K562 (cell line): Measurements from ENCODE around the gene RAD17. TPM values are rescaled to one million over a fixed set of nuclear protein-coding genes. Genes with fewer than 3 reads are reported as not detected.

Experiments used
- ELK1 ChIP-seq: sonication (generic); formaldehyde crosslinking; IDR thresholded peaks from 2 replicates; pipeline ENCODE4 v1.8.1; 2022; ENCODE audit warnings: missing genetic modification reagents
- MLX ChIP-seq, 2 experiments: fragments of 450-650 bp in 1 of 2; sonication (generic) in 1 of 2; formaldehyde crosslinking; conservative IDR thresholded peaks; 2 replicates each; pipeline versions ENCODE4 v1.4.0 to v1.8.1; 2020 to 2022; ENCODE audit warnings: mild to moderate bottlenecking in 1 of 2, missing genetic modification reagents in 1 of 2
- NCOA2 ChIP-seq, 2 experiments: fragments of 450-650 bp; IDR thresholded peaks; 2 replicates each; pipeline ENCODE4 v1.6.1; 2018; ENCODE audit warnings: mild to moderate bottlenecking in 2 of 2, moderate library complexity in 1 of 2; ENCODE audit not compliant: partially characterized antibody in 2 of 2
- PHTF2 ChIP-seq: fragments of 250-450 bp; sonication (Bioruptor Pico); IDR thresholded peaks from 2 replicates; pipeline ENCODE4 v1.5.0; 2021; ENCODE audit warnings: mild to moderate bottlenecking
- RCOR1 ChIP-seq, 2 experiments: IDR thresholded peaks; 2 replicates each; pipeline ENCODE4 v1.6.1; 2012; ENCODE audit warnings: low read depth in 2 of 2, low read length in 2 of 2, borderline replicate concordance in 1 of 2, improper control_type of control experiment in 1 of 2
- REST ChIP-seq, 2 experiments: fragments of 450-650 bp; formaldehyde crosslinking in 1 of 2; IDR thresholded peaks; 2 replicates each; pipeline versions ENCODE4 v1.4.0 to v1.6.1; 2014 to 2020; ENCODE audit warnings: mild to moderate bottlenecking in 2 of 2, borderline replicate concordance in 1 of 2, low read depth in 1 of 2
- THAP12 ChIP-seq: fragments of 250-450 bp; sonication (Bioruptor Pico); IDR thresholded peaks from 2 replicates; pipeline ENCODE4 v1.9.0; 2021; ENCODE audit warnings: mild to moderate bottlenecking, inconsistent platforms
- ZNF197 ChIP-seq: fragments of 200-800 bp; sonication (Bioruptor generic); IDR thresholded peaks from 2 replicates; pipeline ENCODE4 v1.6.1; 2016; ENCODE audit warnings: low read depth, missing genetic modification characterization, missing compliant biosample characterization
- ZNF274 ChIP-seq: IDR thresholded peaks from 2 replicates; pipeline ENCODE4 v1.6.1; 2011; ENCODE audit warnings: low read depth, mild to moderate bottlenecking, low read length, moderate library complexity, borderline replicate concordance
- ZNF668 ChIP-seq: fragments of 250-450 bp; sonication (Bioruptor Pico); IDR thresholded peaks from 2 replicates; pipeline ENCODE4 v1.8.0; 2022; ENCODE audit warnings: mild to moderate bottlenecking, inconsistent platforms
- ZNF695 ChIP-seq: fragments of 450-650 bp; formaldehyde crosslinking; IDR thresholded peaks from 2 replicates; pipeline ENCODE4 v1.4.0; 2020; ENCODE audit warnings: mild to moderate bottlenecking, moderate library complexity
- polyA plus RNA-seq, 8 experiments: library from polyadenylated mRNA; depleted of rRNA in 4 of 8; stranded (reverse) in 5 of 8; unstranded in 3 of 8; fragments of >200 nt; fragmentation: Nextera tagmentation in 2 of 8; fragmentation: Illumina TruSeq in 1 of 8; extraction: Ambion mirVana in 2 of 8; extraction: Trizol in 1 of 8; gene quantifications; 2 replicates each; pipeline versions ENCODE4 v1.2.1 to v1.2.3, GENCODE V29; 2011 to 2014; ENCODE audit warnings: inconsistent platforms in 1 of 8, missing spikeins in 1 of 8
- total RNA-seq, 7 experiments: library from RNA; depleted of rRNA in 6 of 7; stranded (reverse); fragments of >200 nt in 6 of 7; fragmentation: Illumina TruSeq in 2 of 7; extraction: Trizol in 2 of 7; gene quantifications; 2 replicates each; pipeline versions ENCODE4 v1.2.1 to v1.2.3, GENCODE V29; 2011 to 2021; ENCODE audit warnings: low replicate concordance in 1 of 7

Gene RAD17
- total and polyA plus RNA-seq, 9 of the 15 experiments (the other 6 are each of a cell fraction or from before 2014, with no cell fraction given), result 21.1 to 50.1 (median 40.1) TPM

GRCh38 chr5:69454460-69455249, 85.0 kb downstream of the RAD17 start (continued):
- no peak for TF ChIP-seq ELK1 (CRISPR knock-in tag)
- no peak for TF ChIP-seq PHTF2 (CRISPR knock-in tag)
- no peak for TF ChIP-seq ZNF695 (CRISPR knock-in tag)
- TF ChIP-seq ZNF274, result no peak
- TF ChIP-seq ZNF668 (CRISPR knock-in tag), result no peak
- peak in 1 of 2 experiments; percentile 93; a peak in 2 of 4 replicates for TF ChIP-seq RCOR1 (IDR thresholded peaks at IDR 0.05; ENCODE audit: borderline replicate concordance in 1 of 2, low read depth in 2 of 2, low read length in 2 of 2)
- no peak for TF ChIP-seq NCOA2 (IDR thresholded peaks at IDR 0.05; ENCODE audit: partially characterized antibody in 2 of 2)
- no peak for TF ChIP-seq ZNF197
- no peak for TF ChIP-seq THAP12
- TF ChIP-seq REST (IDR thresholded peaks at IDR 0.05; ENCODE audit: borderline replicate concordance), result peak; percentile 18; the same call in 1 of the 2 replicates
- TF ChIP-seq REST (CRISPR knock-in tag; IDR thresholded peaks at IDR 0.05; ENCODE audit: low read depth), result no peak
- TF ChIP-seq MLX (CRISPR knock-in tag; conservative IDR thresholded peaks at IDR 0.05), result no peak
